HG02571 (cell line): ENCODE measurements around the gene ZNF467.

Experiments used
- ATAC-seq: cut with Tn5 transposase; IDR thresholded peaks from one replicate; pipeline ENCODE4 v1.9.1; 2021; ENCODE audit warnings: mild to moderate bottlenecking, moderate library complexity; ENCODE audit not compliant: unreplicated experiment

Gene ZNF467

GRCh38 chr7:149808311-149808710 is 34.9 kb upstream of the ZNF467 start:
- no peak for ATAC-seq

- no peak for ATAC-seq
These were observed 33.3 kb upstream of the ZNF467 start for GRCh38 chr7:149806726-149807125.

- no peak for ATAC-seq
These were observed 30.7 kb upstream of the ZNF467 start for GRCh38 chr7:149804106-149804505.

GRCh38 chr7:149803551-149804074 is 30.2 kb upstream of the ZNF467 start:
- ATAC-seq, result no peak

- ATAC-seq, result no peak
These were observed 29.6 kb upstream of the ZNF467 start for GRCh38 chr7:149802966-149803365.

GRCh38 chr7:149801816-149802215 is 28.4 kb upstream of the ZNF467 start:
- no peak for ATAC-seq

- no peak for ATAC-seq
These were observed 27.7 kb upstream of the ZNF467 start for GRCh38 chr7:149801002-149801566.

GRCh38 chr7:149800169-149800555 is 26.8 kb upstream of the ZNF467 start:
- ATAC-seq, result no peak

GRCh38 chr7:149799397-149800168 is 26.2 kb upstream of the ZNF467 start:
- no peak for ATAC-seq

GRCh38 chr7:149797771-149798170 is 24.4 kb upstream of the ZNF467 start:
- ATAC-seq, result no peak

GRCh38 chr7:149796287-149796860 is 23.0 kb upstream of the ZNF467 start:
- no peak for ATAC-seq

GRCh38 chr7:149795126-149795525 is 21.7 kb upstream of the ZNF467 start:
- no peak for ATAC-seq

GRCh38 chr7:149794661-149795060 is 21.3 kb upstream of the ZNF467 start:
- no peak for ATAC-seq

- no peak for ATAC-seq
These were observed 19.9 kb upstream of the ZNF467 start for GRCh38 chr7:149793261-149793660.

- ATAC-seq, result no peak
These were observed 18.8 kb upstream of the ZNF467 start for GRCh38 chr7:149792220-149792595.

GRCh38 chr7:149791411-149792219 is 18.2 kb upstream of the ZNF467 start:
- no peak for ATAC-seq

GRCh38 chr7:149790754-149791360 is 17.5 kb upstream of the ZNF467 start:
- no peak for ATAC-seq

GRCh38 chr7:149790146-149790548 is 16.8 kb upstream of the ZNF467 start:
- no peak for ATAC-seq

GRCh38 chr7:149789101-149789500 is 15.7 kb upstream of the ZNF467 start:
- ATAC-seq, result no peak

GRCh38 chr7:149788300-149788851 is 15.0 kb upstream of the ZNF467 start:
- ATAC-seq, result no peak
